ENCODE data around the gene AP4E1.

- TF ChIP-seq RAD21 (IDR thresholded peaks at IDR 0.05 in 1 of 2, conservative IDR thresholded peaks at IDR 0.05 in 1 of 2; ENCODE audit: low read depth in 2 of 2, low read length in 2 of 2) = no peak
- no peak for TF ChIP-seq CBX8 (IDR thresholded peaks at IDR 0.05; ENCODE audit: borderline replicate concordance, low read depth, low read length)
- TF ChIP-seq CTCF (IDR thresholded peaks at IDR 0.05; ENCODE audit: control extremely low read depth in 1 of 3, insufficient read depth in 1 of 3, low read depth in 1 of 3, low read length in 3 of 3) = no peak
- no peak for TF ChIP-seq EZH2 (IDR thresholded peaks at IDR 0.05; ENCODE audit: low read depth, low read length, severe bottlenecking)
- no peak for TF ChIP-seq RFX5 (IDR thresholded peaks at IDR 0.05; ENCODE audit: borderline replicate concordance, low read depth, low read length)
- TF ChIP-seq POLR2A (IDR thresholded peaks at IDR 0.05; ENCODE audit: control extremely low read depth in 1 of 2, low read depth in 2 of 2, low read length in 2 of 2) = no peak
- no peak for TF ChIP-seq MAX (IDR thresholded peaks at IDR 0.05)
- TF ChIP-seq CHD2 (IDR thresholded peaks at IDR 0.05; ENCODE audit: low read length) = no peak
- no peak for TF ChIP-seq POLR2AphosphoS5 (IDR thresholded peaks at IDR 0.05; ENCODE audit: low read depth, low read length)
These were observed 22.3 kb downstream of the AP4E1 start for GRCh38 chr15:50930792-50931191.
